ENCODE results near the gene HEMK1. TPM values are rescaled to one million over a fixed set of nuclear protein-coding genes. Genes with fewer than 3 reads are reported as not detected.
A peak's percentile ranks its signal among the peaks of the same experiment; 100 is the strongest.

HEMK1 gene
- total and polyA plus RNA-seq, 9 donors: 6.8 to 35.3 (median 23.8) TPM

DNA sequence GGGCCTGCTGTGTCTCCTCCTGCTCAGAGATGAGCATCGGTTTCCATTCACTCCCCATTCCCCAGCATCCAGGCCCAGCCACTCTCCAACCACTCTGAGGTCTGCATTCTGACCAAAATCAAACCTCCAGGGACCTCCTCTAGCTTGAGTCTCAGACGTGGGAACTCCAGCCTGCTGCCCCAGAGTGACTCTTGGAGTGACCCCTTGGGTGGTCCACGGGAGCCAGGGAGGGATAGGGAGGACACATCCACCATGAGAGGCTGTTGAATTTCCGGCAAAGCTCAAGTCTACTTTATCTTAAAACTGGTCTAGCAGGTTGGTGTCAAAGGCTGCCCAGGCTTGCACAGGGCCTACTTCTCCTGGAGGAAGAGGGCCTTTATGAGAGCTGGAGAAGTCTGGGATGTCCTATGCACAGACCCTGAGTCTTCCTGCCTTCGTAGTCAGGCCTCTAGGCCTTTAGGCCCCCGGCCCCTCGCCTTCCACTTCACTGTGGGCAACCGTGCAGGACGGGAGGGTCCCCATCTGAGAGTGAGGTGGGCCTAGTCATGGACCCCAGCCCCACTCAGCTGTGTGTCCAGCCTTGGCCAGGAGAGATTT is 33.4 kb downstream of the HEMK1 start:
- DNase-seq: peak in 1 of 5 donors; percentile 29
- Histone ChIP-seq H3K4me3 (no peak overlapping the region), H3K9me3 (no peaks in the 10 kb centered on the region), H3K27ac (peak overlapping the region; percentile 63 to 98), H3K36me3 (no peaks in the 10 kb centered on the region), H3K4me1 (ENCODE audit: insufficient read depth) (peaks cover 58% of the 10 kb centered on the region), H3K27me3 (no peaks in the 10 kb centered on the region)
- intact Hi-C loops (cut with DNase I): loop anchor here in 1 of 4 donors (10.0 kb wide), 1 partner anchor 248 kb away; the partner anchor contains the start of genes CYB561D2, NPRL2 and TMEM115
- TF ChIP-seq EP300 (IDR thresholded peaks at IDR 0.05) (no peak), POLR2A (IDR thresholded peaks at IDR 0.05) (no peak)
- TF ChIP-seq, protein P1, sequence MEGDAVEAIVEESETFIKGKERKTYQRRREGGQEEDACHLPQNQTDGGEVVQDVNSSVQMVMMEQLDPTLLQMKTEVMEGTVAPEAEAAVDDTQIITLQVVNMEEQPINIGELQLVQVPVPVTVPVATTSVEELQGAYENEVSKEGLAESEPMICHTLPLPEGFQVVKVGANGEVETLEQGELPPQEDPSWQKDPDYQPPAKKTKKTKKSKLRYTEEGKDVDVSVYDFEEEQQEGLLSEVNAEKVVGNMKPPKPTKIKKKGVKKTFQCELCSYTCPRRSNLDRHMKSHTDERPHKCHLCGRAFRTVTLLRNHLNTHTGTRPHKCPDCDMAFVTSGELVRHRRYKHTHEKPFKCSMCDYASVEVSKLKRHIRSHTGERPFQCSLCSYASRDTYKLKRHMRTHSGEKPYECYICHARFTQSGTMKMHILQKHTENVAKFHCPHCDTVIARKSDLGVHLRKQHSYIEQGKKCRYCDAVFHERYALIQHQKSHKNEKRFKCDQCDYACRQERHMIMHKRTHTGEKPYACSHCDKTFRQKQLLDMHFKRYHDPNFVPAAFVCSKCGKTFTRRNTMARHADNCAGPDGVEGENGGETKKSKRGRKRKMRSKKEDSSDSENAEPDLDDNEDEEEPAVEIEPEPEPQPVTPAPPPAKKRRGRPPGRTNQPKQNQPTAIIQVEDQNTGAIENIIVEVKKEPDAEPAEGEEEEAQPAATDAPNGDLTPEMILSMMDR (IDR thresholded peaks at IDR 0.05): no peak
- 65 to 68% (median 65%) methylated on average over 9 of the region's 9 CpGs for WGBS, 3 donors

DNA sequence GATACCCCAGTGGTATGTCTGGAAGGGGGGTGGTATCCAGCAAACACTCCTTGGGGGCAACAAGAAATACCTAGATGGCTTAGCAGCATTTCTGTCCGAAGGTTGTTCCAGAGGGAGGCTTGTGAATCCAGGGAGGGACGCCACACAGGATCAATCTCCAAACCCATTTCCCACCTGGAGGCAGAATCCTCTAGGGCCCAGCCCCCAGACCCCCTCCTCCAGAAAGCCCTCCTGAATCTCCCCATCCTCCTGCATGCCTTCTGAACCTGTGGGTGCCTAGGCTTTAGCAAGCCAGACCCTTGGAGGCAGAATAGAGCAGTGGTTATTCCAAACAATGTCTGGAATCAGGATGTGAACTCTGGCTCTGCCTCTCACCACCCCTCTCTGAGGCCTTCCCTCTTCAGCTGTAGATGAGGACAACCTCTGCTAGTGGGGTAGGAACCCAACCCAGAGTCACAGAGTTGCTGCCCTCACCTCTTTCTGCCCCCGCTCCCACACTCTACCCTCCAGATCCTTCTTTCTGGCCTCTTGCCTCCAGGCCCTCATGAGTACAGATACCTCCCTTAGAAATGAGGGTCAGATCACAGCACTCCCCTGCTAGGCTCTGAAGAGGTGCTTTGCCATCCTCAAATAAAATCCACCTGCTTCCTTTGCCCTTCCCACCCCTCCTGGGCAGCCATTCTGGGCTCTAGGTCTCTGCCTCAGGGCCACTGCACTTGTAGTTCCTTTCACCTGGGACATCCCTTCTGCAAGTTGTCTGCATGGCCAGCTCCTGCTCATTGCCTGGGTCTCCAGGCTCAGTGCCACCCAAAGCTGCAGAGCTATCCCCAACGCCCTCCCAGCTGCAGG is 34.2 kb downstream of the HEMK1 start:
- peaks cover 59% of the 10 kb centered on the region for H3K4me1 ChIP-seq (ENCODE audit: insufficient read depth)
- peak overlapping the region; percentile 63 to 98 for H3K27ac ChIP-seq
- TF ChIP-seq EP300 (IDR thresholded peaks at IDR 0.05) (no peak), POLR2A (IDR thresholded peaks at IDR 0.05) (no peak)
- TF ChIP-seq, protein P1 (IDR thresholded peaks at IDR 0.05): no peak
- no peak overlapping the region for H3K4me3 ChIP-seq
- intact Hi-C loops (cut with DNase I): loop anchor here in 1 of 4 donors (10.0 kb wide), 1 partner anchor 249 kb away; the partner anchor contains the start of genes CYB561D2, NPRL2 and TMEM115
- no peaks in the 10 kb centered on the region for H3K9me3 ChIP-seq
- H3K27me3 ChIP-seq: no peaks in the 10 kb centered on the region
- WGBS, 3 donors: 66 to 77% (median 70%) methylated on average over 4 of the region's 4 CpGs
- no peaks in the 10 kb centered on the region for H3K36me3 ChIP-seq
- peak in 2 of 5 donors; percentile 19 to 23 for DNase-seq

DNA sequence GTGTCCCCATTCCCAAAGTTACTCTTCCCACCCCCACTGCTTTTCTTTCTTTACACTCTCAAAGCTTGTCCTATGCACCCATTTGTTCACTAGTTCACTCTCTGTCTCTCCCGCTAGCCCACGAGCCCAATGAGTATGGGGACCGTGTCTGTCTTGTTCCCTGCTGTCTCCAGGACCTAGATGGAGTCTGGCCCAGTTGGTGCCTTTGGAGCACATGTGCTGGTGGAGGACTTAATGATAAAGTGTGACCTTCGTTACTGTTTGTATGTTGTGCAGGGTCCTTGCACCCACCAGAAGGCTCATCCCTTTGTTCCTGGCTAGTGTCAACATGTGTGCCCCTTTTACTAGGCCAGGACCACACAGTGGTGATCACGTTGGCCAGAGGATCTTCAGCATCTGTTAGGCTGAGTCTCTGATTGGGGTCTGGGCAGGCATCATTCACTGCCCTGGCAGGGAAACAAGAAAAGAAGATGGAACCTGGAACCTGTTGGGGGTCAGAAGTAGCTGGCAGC is 34.8 kb downstream of the HEMK1 start:
- WGBS, 3 donors: 64 to 71% (median 67%) methylated on average over 5 of the region's 5 CpGs
- intact Hi-C loops (cut with DNase I): loop anchor here in 1 of 4 donors (10.0 kb wide), 1 partner anchor 249 kb away; the partner anchor contains the start of genes CYB561D2, NPRL2 and TMEM115
- H3K27me3 ChIP-seq: no peaks in the 10 kb centered on the region
- no peak overlapping the region for H3K4me3 ChIP-seq
- peaks cover 62% of the 10 kb centered on the region for H3K4me1 ChIP-seq (ENCODE audit: insufficient read depth)
- DNase-seq: no peak
- H3K9me3 ChIP-seq: no peaks in the 10 kb centered on the region
- no peaks in the 10 kb centered on the region for H3K36me3 ChIP-seq
- peak overlapping the region in 1 of 2 donors; percentile 98 for H3K27ac ChIP-seq
- TF ChIP-seq, protein P1 (IDR thresholded peaks at IDR 0.05): no peak
- TF ChIP-seq EP300 (IDR thresholded peaks at IDR 0.05) (no peak), POLR2A (IDR thresholded peaks at IDR 0.05) (no peak)
